Measurements from ENCODE around the gene KANSL1.

DNA sequence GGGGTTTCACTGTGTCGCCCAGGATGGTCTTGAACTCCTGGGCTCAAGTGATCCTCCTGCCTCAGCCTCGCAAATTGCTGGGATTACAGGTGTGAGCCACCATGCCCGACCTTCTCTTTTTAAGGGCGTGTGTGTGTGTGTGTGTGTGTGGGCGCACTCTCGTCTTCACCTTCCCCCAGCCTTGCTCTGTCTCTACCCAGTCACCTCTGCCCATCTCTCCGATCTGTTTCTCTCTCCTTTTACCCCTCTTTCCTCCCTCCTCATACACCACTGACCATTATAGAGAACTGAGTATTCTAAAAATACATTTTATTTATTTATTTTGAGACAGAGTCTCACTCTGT, 190.3 kb downstream of the KANSL1 start:
- TF ChIP-seq, protein P1, sequence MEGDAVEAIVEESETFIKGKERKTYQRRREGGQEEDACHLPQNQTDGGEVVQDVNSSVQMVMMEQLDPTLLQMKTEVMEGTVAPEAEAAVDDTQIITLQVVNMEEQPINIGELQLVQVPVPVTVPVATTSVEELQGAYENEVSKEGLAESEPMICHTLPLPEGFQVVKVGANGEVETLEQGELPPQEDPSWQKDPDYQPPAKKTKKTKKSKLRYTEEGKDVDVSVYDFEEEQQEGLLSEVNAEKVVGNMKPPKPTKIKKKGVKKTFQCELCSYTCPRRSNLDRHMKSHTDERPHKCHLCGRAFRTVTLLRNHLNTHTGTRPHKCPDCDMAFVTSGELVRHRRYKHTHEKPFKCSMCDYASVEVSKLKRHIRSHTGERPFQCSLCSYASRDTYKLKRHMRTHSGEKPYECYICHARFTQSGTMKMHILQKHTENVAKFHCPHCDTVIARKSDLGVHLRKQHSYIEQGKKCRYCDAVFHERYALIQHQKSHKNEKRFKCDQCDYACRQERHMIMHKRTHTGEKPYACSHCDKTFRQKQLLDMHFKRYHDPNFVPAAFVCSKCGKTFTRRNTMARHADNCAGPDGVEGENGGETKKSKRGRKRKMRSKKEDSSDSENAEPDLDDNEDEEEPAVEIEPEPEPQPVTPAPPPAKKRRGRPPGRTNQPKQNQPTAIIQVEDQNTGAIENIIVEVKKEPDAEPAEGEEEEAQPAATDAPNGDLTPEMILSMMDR (conservative IDR thresholded peaks at IDR 0.05 in 1 of 2, IDR thresholded peaks at IDR 0.05 in 1 of 2; ENCODE audit: extremely low read depth in 1 of 2, insufficient read depth in 1 of 2, low read depth in 1 of 2, low read length in 2 of 2), result no peak
- TF ChIP-seq EZH2 (IDR thresholded peaks at IDR 0.05; ENCODE audit: borderline replicate concordance, low read length), result no peak
